T-helper 2 cell treated with Interferon-gamma antibody and Interleukin-4, amounts not matched to agents 100 ng/mL and 5 ng/mL, for 36 hours (primary cell): ENCODE measurements around the gene TCAF1. TPM values are rescaled to one million over a fixed set of nuclear protein-coding genes. Genes with fewer than 3 reads are reported as not detected.

Source experiments
- total RNA-seq: library from RNA; stranded (reverse); gene quantifications from 2 replicates; pipeline ENCODE4 v1.2.3, GENCODE V29; 2022

TCAF1 gene
- total RNA-seq, 1 donor from 2014 or later, result 15.7 TPM

Other genes with a start within 250 kb of the TCAF1 start
- 0.98 and 1.2 TPM in 2 replicates for gene CTAGE6, start 144.5 kb downstream of the TCAF1 start, total RNA-seq
- gene OR2F2, start 33.1 kb upstream of the TCAF1 start, total RNA-seq, result not detected in 2 replicates
- not detected in 2 replicates for gene OR2F1, start 52.7 kb upstream of the TCAF1 start, total RNA-seq
- gene OR6B1, start 98.1 kb upstream of the TCAF1 start, total RNA-seq, result not detected in 2 replicates
- gene OR2A5, start 146.8 kb upstream of the TCAF1 start, total RNA-seq, result not detected in 2 replicates
- gene OR2A25, start 167.6 kb upstream of the TCAF1 start, total RNA-seq, result not detected in 2 replicates
- gene OR2A12, start 184.1 kb upstream of the TCAF1 start, total RNA-seq, result not detected in 2 replicates
- not detected in 2 replicates for gene OR2A2, start 207.4 kb upstream of the TCAF1 start, total RNA-seq
- not detected in 2 replicates for gene OR2A14, start 221.0 kb upstream of the TCAF1 start, total RNA-seq